ENCODE measurements around the gene KCNQ1. TPM values are rescaled to one million over a fixed set of nuclear protein-coding genes. Genes with fewer than 3 reads are reported as not detected.

Gene KCNQ1
- total RNA-seq, 1 experiment from 2014 or later: 10.7 TPM

DNA sequence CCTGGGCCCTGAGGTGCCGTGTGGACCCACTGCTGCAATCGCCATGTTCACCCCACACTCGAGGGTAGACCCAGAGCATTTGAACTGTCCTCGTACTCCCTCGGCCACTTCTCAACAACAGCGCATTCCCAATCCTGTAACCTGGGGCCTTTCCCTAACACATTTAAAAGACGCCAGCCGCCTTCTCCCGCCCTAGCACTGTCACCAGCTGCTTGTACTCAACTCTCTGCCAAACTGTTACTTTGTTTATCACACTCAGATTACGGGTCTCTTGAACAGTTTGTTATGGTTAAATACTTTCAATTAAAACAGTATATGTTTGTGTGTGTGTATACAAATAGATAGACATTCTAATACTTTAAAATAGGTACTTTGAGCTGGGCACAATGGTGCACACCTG, 420.1 kb downstream of the KCNQ1 start:
- H3K27me3 ChIP-seq (ENCODE audit: insufficient read depth, low read length): no peaks in the 10 kb centered on the region
- H3K9me2 ChIP-seq (ENCODE audit: insufficient read depth): no peaks in the 10 kb centered on the region
- H3K79me2 ChIP-seq (ENCODE audit: insufficient read depth, low read length): no peaks in the 10 kb centered on the region
- no peak overlapping the region for H3K4me2 ChIP-seq (ENCODE audit: low read length)
- H3K9ac ChIP-seq (ENCODE audit: low read length): no peak overlapping the region
- H3K4me3 ChIP-seq (replicated peaks in 1 of 2; ENCODE audit: low read depth in 1 of 2, low read length in 2 of 2): no peak overlapping the region
- TF ChIP-seq, protein P1, sequence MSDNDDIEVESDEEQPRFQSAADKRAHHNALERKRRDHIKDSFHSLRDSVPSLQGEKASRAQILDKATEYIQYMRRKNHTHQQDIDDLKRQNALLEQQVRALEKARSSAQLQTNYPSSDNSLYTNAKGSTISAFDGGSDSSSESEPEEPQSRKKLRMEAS (IDR thresholded peaks at IDR 0.05): no peak
- TF ChIP-seq, protein P2, sequence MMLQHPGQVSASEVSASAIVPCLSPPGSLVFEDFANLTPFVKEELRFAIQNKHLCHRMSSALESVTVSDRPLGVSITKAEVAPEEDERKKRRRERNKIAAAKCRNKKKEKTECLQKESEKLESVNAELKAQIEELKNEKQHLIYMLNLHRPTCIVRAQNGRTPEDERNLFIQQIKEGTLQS (IDR thresholded peaks at IDR 0.05): no peak
- TF ChIP-seq JUND (IDR thresholded peaks at IDR 0.05): no peak
- TF ChIP-seq, protein P3, sequence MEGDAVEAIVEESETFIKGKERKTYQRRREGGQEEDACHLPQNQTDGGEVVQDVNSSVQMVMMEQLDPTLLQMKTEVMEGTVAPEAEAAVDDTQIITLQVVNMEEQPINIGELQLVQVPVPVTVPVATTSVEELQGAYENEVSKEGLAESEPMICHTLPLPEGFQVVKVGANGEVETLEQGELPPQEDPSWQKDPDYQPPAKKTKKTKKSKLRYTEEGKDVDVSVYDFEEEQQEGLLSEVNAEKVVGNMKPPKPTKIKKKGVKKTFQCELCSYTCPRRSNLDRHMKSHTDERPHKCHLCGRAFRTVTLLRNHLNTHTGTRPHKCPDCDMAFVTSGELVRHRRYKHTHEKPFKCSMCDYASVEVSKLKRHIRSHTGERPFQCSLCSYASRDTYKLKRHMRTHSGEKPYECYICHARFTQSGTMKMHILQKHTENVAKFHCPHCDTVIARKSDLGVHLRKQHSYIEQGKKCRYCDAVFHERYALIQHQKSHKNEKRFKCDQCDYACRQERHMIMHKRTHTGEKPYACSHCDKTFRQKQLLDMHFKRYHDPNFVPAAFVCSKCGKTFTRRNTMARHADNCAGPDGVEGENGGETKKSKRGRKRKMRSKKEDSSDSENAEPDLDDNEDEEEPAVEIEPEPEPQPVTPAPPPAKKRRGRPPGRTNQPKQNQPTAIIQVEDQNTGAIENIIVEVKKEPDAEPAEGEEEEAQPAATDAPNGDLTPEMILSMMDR (IDR thresholded peaks at IDR 0.05 in 2 of 3, conservative IDR thresholded peaks at IDR 0.05 in 1 of 3; ENCODE audit: borderline replicate concordance in 1 of 3, insufficient read depth in 1 of 3, low read depth in 2 of 3, low read length in 2 of 3): no peak
- H4K20me1 ChIP-seq (ENCODE audit: insufficient read depth): no peaks in the 10 kb centered on the region
- no TSS peak for BruUV-seq (replicated peaks)
- H3K4me1 ChIP-seq (ENCODE audit: control insufficient read depth in 1 of 2, insufficient read depth in 2 of 2, low read length in 2 of 2): peaks cover 7 to 17% of the 10 kb centered on the region in 2 experiments; a peak in 3 of 4 replicates
- ATAC-seq (no peak), DNase-seq (ENCODE audit: low read depth, low spot score) (no peak)
- H3K9me3 ChIP-seq (ENCODE audit: control insufficient read depth in 1 of 2, insufficient read depth in 1 of 2, low read depth in 1 of 2, low read length in 2 of 2): no peaks in the 10 kb centered on the region
- ChIA-PET POLR2A (no interaction called here), RAD21 (ENCODE audit: low non-redundant PET in 1 of 2, low total read pairs in 2 of 2, uncharacterized antibody in 2 of 2, unreplicated experiment in 2 of 2) (no interaction called here), CTCF (no interaction called here)
- no peak overlapping the region for H2AFZ ChIP-seq (ENCODE audit: low read depth, low read length, poor library complexity, severe bottlenecking)
- H3K36me3 ChIP-seq (ENCODE audit: control insufficient read depth in 1 of 2, insufficient read depth in 2 of 2, low read length in 2 of 2): no peaks in the 10 kb centered on the region
- intact Hi-C loops (cut with micrococcal nuclease): no loop called here
- H3K27ac ChIP-seq (ENCODE audit: low read depth, low read length): no peak overlapping the region

DNA sequence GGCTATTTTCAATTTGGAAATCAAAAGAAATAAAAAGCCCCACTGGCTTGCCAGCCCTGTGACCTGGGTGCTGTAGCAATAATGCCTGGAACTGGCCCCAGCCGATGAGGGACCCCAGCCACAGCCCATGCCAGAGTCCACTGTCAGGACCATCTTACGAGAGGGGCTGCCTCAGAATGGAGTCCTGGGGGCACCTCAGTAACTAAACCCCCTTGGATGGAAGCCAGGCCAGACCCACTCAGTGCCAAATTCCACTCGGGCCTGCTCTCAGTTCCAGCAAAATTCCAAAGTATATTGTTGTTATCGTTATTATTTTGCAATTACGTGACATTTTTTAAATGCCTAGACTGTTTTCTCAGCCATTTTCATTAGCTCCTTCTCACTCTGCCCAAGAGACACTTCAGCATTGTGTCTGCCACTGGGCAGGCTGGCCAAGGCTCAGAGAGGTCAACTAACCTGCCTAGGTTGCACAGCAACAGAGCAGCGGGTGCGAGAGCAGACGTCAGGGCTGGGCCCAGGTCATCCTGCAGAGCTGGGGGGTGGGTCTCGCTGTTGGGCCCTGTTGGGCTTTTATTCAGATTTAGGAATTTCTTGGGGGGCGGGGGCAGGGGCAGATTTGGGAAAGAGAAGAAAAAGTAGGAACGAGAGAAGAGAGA, 421.2 kb downstream of the KCNQ1 start:
- intact Hi-C loops (cut with micrococcal nuclease): no loop called here
- Histone ChIP-seq H2AFZ (ENCODE audit: low read depth, low read length, poor library complexity, severe bottlenecking) (no peak overlapping the region), H3K36me3 (ENCODE audit: control insufficient read depth in 1 of 2, insufficient read depth in 2 of 2, low read length in 2 of 2) (no peaks in the 10 kb centered on the region), H3K9ac (ENCODE audit: low read length) (no peak overlapping the region), H4K20me1 (ENCODE audit: insufficient read depth) (no peaks in the 10 kb centered on the region), H3K4me1 (ENCODE audit: control insufficient read depth in 1 of 2, insufficient read depth in 2 of 2, low read length in 2 of 2) (peaks cover 2 to 8% of the 10 kb centered on the region in 2 experiments; a peak in 3 of 4 replicates), H3K4me3 (replicated peaks in 1 of 2; ENCODE audit: low read depth in 1 of 2, low read length in 2 of 2) (no peak overlapping the region), H3K79me2 (ENCODE audit: insufficient read depth, low read length) (no peaks in the 10 kb centered on the region), H3K27ac (ENCODE audit: low read depth, low read length) (no peak overlapping the region), H3K27me3 (ENCODE audit: insufficient read depth, low read length) (no peaks in the 10 kb centered on the region), H3K9me2 (ENCODE audit: insufficient read depth) (no peaks in the 10 kb centered on the region), H3K9me3 (ENCODE audit: control insufficient read depth in 1 of 2, insufficient read depth in 1 of 2, low read depth in 1 of 2, low read length in 2 of 2) (no peaks in the 10 kb centered on the region), H3K4me2 (ENCODE audit: low read length) (no peak overlapping the region)
- DNase-seq (ENCODE audit: low read depth, low spot score) (no peak), ATAC-seq (no peak)
- ChIA-PET CTCF (no interaction called here), POLR2A (no interaction called here), RAD21 (ENCODE audit: low non-redundant PET in 1 of 2, low total read pairs in 2 of 2, uncharacterized antibody in 2 of 2, unreplicated experiment in 2 of 2) (no interaction called here)
- no TSS peak for BruUV-seq (replicated peaks)
- TF ChIP-seq, protein P4, sequence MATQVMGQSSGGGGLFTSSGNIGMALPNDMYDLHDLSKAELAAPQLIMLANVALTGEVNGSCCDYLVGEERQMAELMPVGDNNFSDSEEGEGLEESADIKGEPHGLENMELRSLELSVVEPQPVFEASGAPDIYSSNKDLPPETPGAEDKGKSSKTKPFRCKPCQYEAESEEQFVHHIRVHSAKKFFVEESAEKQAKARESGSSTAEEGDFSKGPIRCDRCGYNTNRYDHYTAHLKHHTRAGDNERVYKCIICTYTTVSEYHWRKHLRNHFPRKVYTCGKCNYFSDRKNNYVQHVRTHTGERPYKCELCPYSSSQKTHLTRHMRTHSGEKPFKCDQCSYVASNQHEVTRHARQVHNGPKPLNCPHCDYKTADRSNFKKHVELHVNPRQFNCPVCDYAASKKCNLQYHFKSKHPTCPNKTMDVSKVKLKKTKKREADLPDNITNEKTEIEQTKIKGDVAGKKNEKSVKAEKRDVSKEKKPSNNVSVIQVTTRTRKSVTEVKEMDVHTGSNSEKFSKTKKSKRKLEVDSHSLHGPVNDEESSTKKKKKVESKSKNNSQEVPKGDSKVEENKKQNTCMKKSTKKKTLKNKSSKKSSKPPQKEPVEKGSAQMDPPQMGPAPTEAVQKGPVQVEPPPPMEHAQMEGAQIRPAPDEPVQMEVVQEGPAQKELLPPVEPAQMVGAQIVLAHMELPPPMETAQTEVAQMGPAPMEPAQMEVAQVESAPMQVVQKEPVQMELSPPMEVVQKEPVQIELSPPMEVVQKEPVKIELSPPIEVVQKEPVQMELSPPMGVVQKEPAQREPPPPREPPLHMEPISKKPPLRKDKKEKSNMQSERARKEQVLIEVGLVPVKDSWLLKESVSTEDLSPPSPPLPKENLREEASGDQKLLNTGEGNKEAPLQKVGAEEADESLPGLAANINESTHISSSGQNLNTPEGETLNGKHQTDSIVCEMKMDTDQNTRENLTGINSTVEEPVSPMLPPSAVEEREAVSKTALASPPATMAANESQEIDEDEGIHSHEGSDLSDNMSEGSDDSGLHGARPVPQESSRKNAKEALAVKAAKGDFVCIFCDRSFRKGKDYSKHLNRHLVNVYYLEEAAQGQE (IDR thresholded peaks at IDR 0.05; ENCODE audit: low read depth): no peak
- no peak for TF ChIP-seq ZNF274 (IDR thresholded peaks at IDR 0.05; ENCODE audit: low read depth, low read length)
